GM23338 (cell line): ENCODE results near the gene C5orf47. TPM values are rescaled to one million over a fixed set of nuclear protein-coding genes. Genes with fewer than 3 reads are reported as not detected.
A peak's percentile ranks its signal among the peaks of the same experiment; 100 is the strongest.

Experiments
- ATAC-seq: fragments of 200-7000 bp; cut with Tn5 transposase; 3 replicates; pipeline ENCODE4 v1.9.1; 2020
- DNase-seq: peaks from one replicate; pipeline ENCODE4 v3.0.0-alpha.2; 2015; ENCODE audit warnings: low spot score
- H2AFZ ChIP-seq: fragments of 200-600 bp; sonication (generic); 2 replicates; pipeline ENCODE4 v1.8.0; 2016; ENCODE audit warnings: antibody characterized with exemption, mild to moderate bottlenecking, moderate library complexity
- H3F3A ChIP-seq: fragments of 200-600 bp; sonication (generic); replicated peaks from 2 replicates; pipeline ENCODE4 v1.8.0; 2017; ENCODE audit warnings: antibody characterized with exemption, mixed run types, low read depth
- H3K27ac ChIP-seq: fragments of 200-600 bp; sonication (generic); 2 replicates; pipeline ENCODE4 v1.6.1; 2016; ENCODE audit warnings: low read depth
- H3K27me3 ChIP-seq: fragments of 200-600 bp; sonication (generic); 2 replicates; pipeline ENCODE4 v1.8.0; 2016; ENCODE audit warnings: mild to moderate bottlenecking, mixed run types, moderate library complexity; ENCODE audit not compliant: insufficient read depth
- H3K36me3 ChIP-seq: fragments of 200-600 bp; sonication (generic); 2 replicates; pipeline ENCODE4 v1.8.0; 2016; ENCODE audit warnings: mild to moderate bottlenecking; ENCODE audit not compliant: insufficient read depth
- H3K4me1 ChIP-seq: fragments of 200-600 bp; sonication (generic); 2 replicates; pipeline ENCODE4 v1.8.0; 2016; ENCODE audit warnings: mild to moderate bottlenecking, moderate library complexity; ENCODE audit not compliant: insufficient read depth
- H3K4me2 ChIP-seq: fragments of 200-600 bp; sonication (generic); 2 replicates; pipeline ENCODE4 v1.7.1; 2017; ENCODE audit warnings: mixed run types
- H3K4me3 ChIP-seq: fragments of 200-600 bp; sonication (generic); 2 replicates; pipeline ENCODE4 v1.6.1; 2016; ENCODE audit warnings: mixed run types
- H3K79me2 ChIP-seq: fragments of 200-600 bp; sonication (generic); replicated peaks from 2 replicates; pipeline ENCODE4 v1.8.0; 2017; ENCODE audit warnings: mild to moderate bottlenecking; ENCODE audit not compliant: insufficient read depth
- H3K9me2 ChIP-seq: fragments of 200-600 bp; sonication (generic); 2 replicates; pipeline ENCODE4 v1.8.0; 2017; ENCODE audit not compliant: insufficient read depth
- H4K20me1 ChIP-seq: fragments of 200-600 bp; sonication (generic); replicated peaks from 2 replicates; pipeline ENCODE4 v1.8.0; 2017; ENCODE audit warnings: mild to moderate bottlenecking; ENCODE audit not compliant: insufficient read depth
- H3K27ac Mint-ChIP-seq: 2 replicates; pipeline ENCODE4 v1.8.0; 2020; ENCODE audit warnings: inconsistent platforms, mild to moderate bottlenecking, moderate library complexity, mixed read lengths
- H3K27me3 Mint-ChIP-seq: 3 replicates; pipeline ENCODE4 v1.8.0; 2022; ENCODE audit warnings: low read depth, mild to moderate bottlenecking, moderate library complexity, mixed read lengths, inconsistent platforms; ENCODE audit not compliant: insufficient read depth, poor library complexity
- H3K36me3 Mint-ChIP-seq: 3 replicates; pipeline ENCODE4 v1.8.0; 2021; ENCODE audit warnings: low read depth, mild to moderate bottlenecking, inconsistent platforms, moderate library complexity, mixed read lengths
- H3K4me1 Mint-ChIP-seq: 3 replicates; pipeline ENCODE4 v1.8.0; 2020; ENCODE audit warnings: mild to moderate bottlenecking, inconsistent platforms, mixed read lengths
- H3K4me3 Mint-ChIP-seq: 3 replicates; pipeline ENCODE4 v1.8.0; 2021; ENCODE audit warnings: moderate library complexity, mild to moderate bottlenecking, inconsistent platforms, mixed read lengths
- H3K9me3 Mint-ChIP-seq: 3 replicates; pipeline ENCODE4 v1.8.0; 2020; ENCODE audit warnings: moderate library complexity, mild to moderate bottlenecking, inconsistent platforms, mixed read lengths
- EZH2 ChIP-seq: fragments of 200-600 bp; sonication (generic); IDR thresholded peaks from one replicate; pipeline ENCODE4 v1.8.0; 2017; ENCODE audit warnings: antibody characterized with exemption, mild to moderate bottlenecking, low read depth; ENCODE audit not compliant: unreplicated experiment
- STAT1 ChIP-seq: IDR thresholded peaks from one replicate; pipeline ENCODE4 v1.6.1; 2016; ENCODE audit warnings: antibody characterized with exemption; ENCODE audit not compliant: unreplicated experiment
- ZNF331 ChIP-seq: fragments of 250-450 bp; sonication (Bioruptor Pico); IDR thresholded peaks from 2 replicates; pipeline ENCODE4 v1.5.0; 2020; ENCODE audit warnings: low read depth, mild to moderate bottlenecking, moderate library complexity
- polyA plus RNA-seq: library from polyadenylated mRNA; unstranded; fragments of >200 nt; fragmentation: Nextera tagmentation; extraction: Ambion mirVana; gene quantifications from 2 replicates; pipeline ENCODE4 v1.2.1, GENCODE V29; 2016
- total RNA-seq: library from RNA; depleted of rRNA; stranded (reverse); fragments of >200 nt; shearing (Covaris generic); gene quantifications from 2 replicates; pipeline ENCODE4 v1.2.3, GENCODE V29; 2014
- TF ChIP-seq, protein P1 (sequence below): IDR thresholded peaks from one replicate; pipeline ENCODE4 v1.6.1; 2018; ENCODE audit warnings: antibody characterized with exemption; ENCODE audit not compliant: unreplicated experiment
- TF ChIP-seq, protein P2 (sequence below): fragments of 250-450 bp; sonication (Bioruptor Pico); IDR thresholded peaks from 2 replicates; pipeline ENCODE4 v1.5.0; 2020; ENCODE audit warnings: mild to moderate bottlenecking, moderate library complexity
- TF ChIP-seq, protein P3 (sequence below): IDR thresholded peaks from 2 replicates; pipeline ENCODE4 v1.6.1; 2016; ENCODE audit warnings: antibody characterized with exemption
- TF ChIP-seq, protein P4 (sequence below), 2 experiments: fragments of 200-600 bp in 1 of 2; sonication (generic) in 1 of 2; conservative IDR thresholded peaks; 2 replicates each; pipeline versions ENCODE4 v1.5.1 to v1.6.1; 2016 to 2017; ENCODE audit warnings: antibody characterized with exemption in 2 of 2, low read depth in 2 of 2, mild to moderate bottlenecking in 2 of 2, moderate library complexity in 1 of 2

The C5orf47 gene
- total and polyA plus RNA-seq, 2 experiments from 2014 or later, result 0.63 to 1.1 TPM

DNA sequence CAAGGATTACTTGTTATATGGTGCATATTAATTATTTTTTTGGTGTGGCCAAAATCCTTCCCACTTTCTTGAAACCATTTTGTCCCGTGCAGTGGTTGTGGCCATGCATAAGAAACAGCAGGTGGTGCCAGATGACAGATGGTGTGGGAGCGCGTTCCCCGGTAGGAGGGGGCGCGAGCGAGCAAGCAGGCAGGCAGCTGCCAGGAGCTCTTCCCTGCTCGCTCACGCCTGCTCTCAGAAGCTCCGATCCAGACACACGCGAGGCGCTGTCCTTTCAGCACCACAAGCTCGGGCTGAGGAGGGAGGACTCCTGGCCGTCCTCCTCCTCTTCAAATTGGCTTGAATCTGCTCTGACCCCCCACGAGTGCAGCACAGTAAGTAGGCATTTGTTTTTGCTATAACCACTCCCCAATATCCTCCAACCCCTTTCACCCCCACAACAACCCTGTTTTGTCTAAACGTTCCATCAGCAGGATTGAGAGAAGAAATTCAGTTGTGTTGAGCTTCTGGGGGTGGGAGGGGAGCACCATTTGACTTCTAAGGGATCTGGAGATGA lies 56.6 kb downstream of the C5orf47 start, which contains the start of gene NSG2 (continued):
- TF ChIP-seq, protein P1, sequence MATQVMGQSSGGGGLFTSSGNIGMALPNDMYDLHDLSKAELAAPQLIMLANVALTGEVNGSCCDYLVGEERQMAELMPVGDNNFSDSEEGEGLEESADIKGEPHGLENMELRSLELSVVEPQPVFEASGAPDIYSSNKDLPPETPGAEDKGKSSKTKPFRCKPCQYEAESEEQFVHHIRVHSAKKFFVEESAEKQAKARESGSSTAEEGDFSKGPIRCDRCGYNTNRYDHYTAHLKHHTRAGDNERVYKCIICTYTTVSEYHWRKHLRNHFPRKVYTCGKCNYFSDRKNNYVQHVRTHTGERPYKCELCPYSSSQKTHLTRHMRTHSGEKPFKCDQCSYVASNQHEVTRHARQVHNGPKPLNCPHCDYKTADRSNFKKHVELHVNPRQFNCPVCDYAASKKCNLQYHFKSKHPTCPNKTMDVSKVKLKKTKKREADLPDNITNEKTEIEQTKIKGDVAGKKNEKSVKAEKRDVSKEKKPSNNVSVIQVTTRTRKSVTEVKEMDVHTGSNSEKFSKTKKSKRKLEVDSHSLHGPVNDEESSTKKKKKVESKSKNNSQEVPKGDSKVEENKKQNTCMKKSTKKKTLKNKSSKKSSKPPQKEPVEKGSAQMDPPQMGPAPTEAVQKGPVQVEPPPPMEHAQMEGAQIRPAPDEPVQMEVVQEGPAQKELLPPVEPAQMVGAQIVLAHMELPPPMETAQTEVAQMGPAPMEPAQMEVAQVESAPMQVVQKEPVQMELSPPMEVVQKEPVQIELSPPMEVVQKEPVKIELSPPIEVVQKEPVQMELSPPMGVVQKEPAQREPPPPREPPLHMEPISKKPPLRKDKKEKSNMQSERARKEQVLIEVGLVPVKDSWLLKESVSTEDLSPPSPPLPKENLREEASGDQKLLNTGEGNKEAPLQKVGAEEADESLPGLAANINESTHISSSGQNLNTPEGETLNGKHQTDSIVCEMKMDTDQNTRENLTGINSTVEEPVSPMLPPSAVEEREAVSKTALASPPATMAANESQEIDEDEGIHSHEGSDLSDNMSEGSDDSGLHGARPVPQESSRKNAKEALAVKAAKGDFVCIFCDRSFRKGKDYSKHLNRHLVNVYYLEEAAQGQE, result peak; percentile 96
- no peak for TF ChIP-seq STAT1

DNA sequence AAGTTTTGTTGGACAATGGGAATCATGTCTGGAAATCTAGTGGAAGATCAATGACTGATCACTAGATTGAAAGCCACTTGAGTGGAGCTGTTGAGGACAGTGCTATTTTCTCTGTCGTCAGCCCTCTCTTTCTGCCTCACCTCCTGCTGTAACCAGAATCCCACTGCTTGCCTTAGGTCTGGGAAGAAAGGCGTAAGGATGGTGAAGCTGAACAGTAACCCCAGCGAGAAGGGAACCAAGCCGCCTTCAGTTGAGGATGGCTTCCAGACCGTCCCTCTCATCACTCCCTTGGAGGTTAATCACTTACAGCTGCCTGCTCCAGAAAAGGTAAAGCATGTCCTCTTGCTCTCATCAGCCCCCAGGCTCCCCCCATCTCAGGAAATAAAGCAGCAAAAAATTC lies 57.6 kb downstream of the C5orf47 start:
- Histone ChIP-seq H3K4me2 (no peak overlapping the region), H3K4me3 (no peak overlapping the region), H3K27me3 (no peaks in the 10 kb centered on the region), H3F3A (no peaks in the 10 kb centered on the region), H3K4me1 (no peaks in the 10 kb centered on the region), H3K9me2 (no peaks in the 10 kb centered on the region), H4K20me1 (no peaks in the 10 kb centered on the region; the same call in 1 of the 2 replicates), H3K27ac (no peak overlapping the region), H3K79me2 (no peaks in the 10 kb centered on the region), H2AFZ (no peak overlapping the region), H3K36me3 (no peaks in the 10 kb centered on the region)
- DNase-seq (no peak), ATAC-seq (no peak)
- Mint-ChIP-seq H3K36me3 (no peaks in the 10 kb centered on the region), H3K9me3 (no peaks in the 10 kb centered on the region), H3K4me3 (no peak overlapping the region), H3K27me3 (peaks cover 9% of the 10 kb centered on the region), H3K4me1 (peaks cover 6% of the 10 kb centered on the region; the same call in 2 of the 3 replicates), H3K27ac (no peak overlapping the region)
- TF ChIP-seq, protein P2, sequence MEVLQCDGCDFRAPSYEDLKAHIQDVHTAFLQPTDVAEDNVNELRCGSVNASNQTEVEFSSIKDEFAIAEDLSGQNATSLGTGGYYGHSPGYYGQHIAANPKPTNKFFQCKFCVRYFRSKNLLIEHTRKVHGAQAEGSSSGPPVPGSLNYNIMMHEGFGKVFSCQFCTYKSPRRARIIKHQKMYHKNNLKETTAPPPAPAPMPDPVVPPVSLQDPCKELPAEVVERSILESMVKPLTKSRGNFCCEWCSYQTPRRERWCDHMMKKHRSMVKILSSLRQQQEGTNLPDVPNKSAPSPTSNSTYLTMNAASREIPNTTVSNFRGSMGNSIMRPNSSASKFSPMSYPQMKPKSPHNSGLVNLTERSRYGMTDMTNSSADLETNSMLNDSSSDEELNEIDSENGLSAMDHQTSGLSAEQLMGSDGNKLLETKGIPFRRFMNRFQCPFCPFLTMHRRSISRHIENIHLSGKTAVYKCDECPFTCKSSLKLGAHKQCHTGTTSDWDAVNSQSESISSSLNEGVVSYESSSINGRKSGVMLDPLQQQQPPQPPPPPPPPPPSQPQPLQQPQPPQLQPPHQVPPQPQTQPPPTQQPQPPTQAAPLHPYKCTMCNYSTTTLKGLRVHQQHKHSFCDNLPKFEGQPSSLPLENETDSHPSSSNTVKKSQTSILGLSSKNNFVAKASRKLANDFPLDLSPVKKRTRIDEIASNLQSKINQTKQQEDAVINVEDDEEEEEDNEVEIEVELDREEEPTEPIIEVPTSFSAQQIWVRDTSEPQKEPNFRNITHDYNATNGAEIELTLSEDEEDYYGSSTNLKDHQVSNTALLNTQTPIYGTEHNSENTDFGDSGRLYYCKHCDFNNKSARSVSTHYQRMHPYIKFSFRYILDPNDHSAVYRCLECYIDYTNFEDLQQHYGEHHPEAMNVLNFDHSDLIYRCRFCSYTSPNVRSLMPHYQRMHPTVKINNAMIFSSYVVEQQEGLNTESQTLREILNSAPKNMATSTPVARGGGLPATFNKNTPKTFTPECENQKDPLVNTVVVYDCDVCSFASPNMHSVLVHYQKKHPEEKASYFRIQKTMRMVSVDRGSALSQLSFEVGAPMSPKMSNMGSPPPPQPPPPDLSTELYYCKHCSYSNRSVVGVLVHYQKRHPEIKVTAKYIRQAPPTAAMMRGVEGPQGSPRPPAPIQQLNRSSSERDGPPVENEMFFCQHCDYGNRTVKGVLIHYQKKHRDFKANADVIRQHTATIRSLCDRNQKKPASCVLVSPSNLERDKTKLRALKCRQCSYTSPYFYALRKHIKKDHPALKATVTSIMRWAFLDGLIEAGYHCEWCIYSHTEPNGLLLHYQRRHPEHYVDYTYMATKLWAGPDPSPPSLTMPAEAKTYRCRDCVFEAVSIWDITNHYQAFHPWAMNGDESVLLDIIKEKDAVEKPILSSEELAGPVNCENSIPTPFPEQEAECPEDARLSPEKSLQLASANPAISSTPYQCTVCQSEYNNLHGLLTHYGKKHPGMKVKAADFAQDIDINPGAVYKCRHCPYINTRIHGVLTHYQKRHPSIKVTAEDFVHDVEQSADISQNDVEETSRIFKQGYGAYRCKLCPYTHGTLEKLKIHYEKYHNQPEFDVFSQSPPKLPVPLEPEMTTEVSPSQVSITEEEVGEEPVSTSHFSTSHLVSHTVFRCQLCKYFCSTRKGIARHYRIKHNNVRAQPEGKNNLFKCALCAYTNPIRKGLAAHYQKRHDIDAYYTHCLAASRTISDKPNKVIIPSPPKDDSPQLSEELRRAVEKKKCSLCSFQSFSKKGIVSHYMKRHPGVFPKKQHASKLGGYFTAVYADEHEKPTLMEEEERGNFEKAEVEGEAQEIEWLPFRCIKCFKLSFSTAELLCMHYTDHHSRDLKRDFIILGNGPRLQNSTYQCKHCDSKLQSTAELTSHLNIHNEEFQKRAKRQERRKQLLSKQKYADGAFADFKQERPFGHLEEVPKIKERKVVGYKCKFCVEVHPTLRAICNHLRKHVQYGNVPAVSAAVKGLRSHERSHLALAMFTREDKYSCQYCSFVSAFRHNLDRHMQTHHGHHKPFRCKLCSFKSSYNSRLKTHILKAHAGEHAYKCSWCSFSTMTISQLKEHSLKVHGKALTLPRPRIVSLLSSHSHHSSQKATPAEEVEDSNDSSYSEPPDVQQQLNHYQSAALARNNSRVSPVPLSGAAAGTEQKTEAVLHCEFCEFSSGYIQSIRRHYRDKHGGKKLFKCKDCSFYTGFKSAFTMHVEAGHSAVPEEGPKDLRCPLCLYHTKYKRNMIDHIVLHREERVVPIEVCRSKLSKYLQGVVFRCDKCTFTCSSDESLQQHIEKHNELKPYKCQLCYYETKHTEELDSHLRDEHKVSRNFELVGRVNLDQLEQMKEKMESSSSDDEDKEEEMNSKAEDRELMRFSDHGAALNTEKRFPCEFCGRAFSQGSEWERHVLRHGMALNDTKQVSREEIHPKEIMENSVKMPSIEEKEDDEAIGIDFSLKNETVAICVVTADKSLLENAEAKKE (CRISPR knock-in tag), result no peak
- TF ChIP-seq, protein P3, sequence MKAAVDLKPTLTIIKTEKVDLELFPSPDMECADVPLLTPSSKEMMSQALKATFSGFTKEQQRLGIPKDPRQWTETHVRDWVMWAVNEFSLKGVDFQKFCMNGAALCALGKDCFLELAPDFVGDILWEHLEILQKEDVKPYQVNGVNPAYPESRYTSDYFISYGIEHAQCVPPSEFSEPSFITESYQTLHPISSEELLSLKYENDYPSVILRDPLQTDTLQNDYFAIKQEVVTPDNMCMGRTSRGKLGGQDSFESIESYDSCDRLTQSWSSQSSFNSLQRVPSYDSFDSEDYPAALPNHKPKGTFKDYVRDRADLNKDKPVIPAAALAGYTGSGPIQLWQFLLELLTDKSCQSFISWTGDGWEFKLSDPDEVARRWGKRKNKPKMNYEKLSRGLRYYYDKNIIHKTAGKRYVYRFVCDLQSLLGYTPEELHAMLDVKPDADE, result no peak
- no peak for TF ChIP-seq ZNF331
- no peak for TF ChIP-seq EZH2
- TF ChIP-seq, protein P4, sequence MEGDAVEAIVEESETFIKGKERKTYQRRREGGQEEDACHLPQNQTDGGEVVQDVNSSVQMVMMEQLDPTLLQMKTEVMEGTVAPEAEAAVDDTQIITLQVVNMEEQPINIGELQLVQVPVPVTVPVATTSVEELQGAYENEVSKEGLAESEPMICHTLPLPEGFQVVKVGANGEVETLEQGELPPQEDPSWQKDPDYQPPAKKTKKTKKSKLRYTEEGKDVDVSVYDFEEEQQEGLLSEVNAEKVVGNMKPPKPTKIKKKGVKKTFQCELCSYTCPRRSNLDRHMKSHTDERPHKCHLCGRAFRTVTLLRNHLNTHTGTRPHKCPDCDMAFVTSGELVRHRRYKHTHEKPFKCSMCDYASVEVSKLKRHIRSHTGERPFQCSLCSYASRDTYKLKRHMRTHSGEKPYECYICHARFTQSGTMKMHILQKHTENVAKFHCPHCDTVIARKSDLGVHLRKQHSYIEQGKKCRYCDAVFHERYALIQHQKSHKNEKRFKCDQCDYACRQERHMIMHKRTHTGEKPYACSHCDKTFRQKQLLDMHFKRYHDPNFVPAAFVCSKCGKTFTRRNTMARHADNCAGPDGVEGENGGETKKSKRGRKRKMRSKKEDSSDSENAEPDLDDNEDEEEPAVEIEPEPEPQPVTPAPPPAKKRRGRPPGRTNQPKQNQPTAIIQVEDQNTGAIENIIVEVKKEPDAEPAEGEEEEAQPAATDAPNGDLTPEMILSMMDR (conservative IDR thresholded peaks at IDR 0.05; ENCODE audit: low read depth in 2 of 2), result no peak
- TF ChIP-seq, protein P1, result no peak
